Endothelial cell of umbilical vein (primary cell): ENCODE results near the gene ARPP19.

Source experiments
- MYC ChIP-seq: IDR thresholded peaks from one replicate; pipeline ENCODE4 v1.6.1; 2011; ENCODE audit warnings: mild to moderate bottlenecking, low read depth, low read length
- POLR2A ChIP-seq: IDR thresholded peaks from 2 replicates; pipeline ENCODE4 v1.6.1; 2012; ENCODE audit warnings: low read depth, mild to moderate bottlenecking, control low read depth, low read length
- TF ChIP-seq, protein P1 (sequence below), 2 donors: IDR thresholded peaks; 1 replicate in 1 of 2; 2 replicates in 1 of 2; pipeline ENCODE4 v1.5.1; 2011; ENCODE audit warnings: low read length in 2 of 2, mild to moderate bottlenecking in 2 of 2, moderate library complexity in 2 of 2, control low read depth in 1 of 2, inconsistent platforms in 1 of 2, low read depth in 1 of 2; ENCODE audit not compliant: insufficient read depth in 1 of 2; ENCODE audit errors: extremely low read depth in 1 of 2

DNA sequence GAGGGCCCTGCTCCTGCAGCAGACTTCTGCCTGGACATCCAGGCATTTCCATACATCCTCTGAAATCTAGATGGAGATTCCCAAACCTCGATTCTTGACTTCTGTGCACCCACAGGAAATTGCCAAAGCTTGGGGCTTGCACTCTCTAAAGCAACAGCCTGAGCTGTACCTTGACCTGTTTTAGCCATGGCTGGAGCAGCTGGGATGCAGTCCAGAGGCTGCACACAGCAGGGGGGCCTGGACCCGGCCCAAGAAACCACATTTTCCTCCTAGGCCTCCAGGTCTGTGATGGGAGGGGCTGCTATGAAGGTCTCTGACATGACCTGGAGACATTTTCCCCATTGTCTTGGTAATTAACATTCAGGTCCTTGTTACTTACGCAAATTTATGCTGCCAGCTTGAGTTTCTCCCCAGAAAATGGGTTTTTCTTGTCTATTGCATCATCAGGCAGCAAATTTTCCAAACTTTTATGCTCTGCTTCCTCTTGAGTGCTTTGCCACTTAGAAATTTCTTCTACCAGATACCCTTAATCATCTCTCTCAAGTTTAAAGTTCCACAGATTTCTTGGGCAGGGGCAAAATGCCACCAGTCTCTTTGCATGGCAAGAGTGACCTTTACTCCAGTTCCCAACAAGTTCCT lies 28.3 kb downstream of the ARPP19 start:
- TF ChIP-seq, protein P1, sequence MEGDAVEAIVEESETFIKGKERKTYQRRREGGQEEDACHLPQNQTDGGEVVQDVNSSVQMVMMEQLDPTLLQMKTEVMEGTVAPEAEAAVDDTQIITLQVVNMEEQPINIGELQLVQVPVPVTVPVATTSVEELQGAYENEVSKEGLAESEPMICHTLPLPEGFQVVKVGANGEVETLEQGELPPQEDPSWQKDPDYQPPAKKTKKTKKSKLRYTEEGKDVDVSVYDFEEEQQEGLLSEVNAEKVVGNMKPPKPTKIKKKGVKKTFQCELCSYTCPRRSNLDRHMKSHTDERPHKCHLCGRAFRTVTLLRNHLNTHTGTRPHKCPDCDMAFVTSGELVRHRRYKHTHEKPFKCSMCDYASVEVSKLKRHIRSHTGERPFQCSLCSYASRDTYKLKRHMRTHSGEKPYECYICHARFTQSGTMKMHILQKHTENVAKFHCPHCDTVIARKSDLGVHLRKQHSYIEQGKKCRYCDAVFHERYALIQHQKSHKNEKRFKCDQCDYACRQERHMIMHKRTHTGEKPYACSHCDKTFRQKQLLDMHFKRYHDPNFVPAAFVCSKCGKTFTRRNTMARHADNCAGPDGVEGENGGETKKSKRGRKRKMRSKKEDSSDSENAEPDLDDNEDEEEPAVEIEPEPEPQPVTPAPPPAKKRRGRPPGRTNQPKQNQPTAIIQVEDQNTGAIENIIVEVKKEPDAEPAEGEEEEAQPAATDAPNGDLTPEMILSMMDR (IDR thresholded peaks at IDR 0.05; ENCODE audit: extremely low read depth in 1 of 2, insufficient read depth in 1 of 2, low read depth in 1 of 2, low read length in 2 of 2): no peak
- no peak for TF ChIP-seq MYC
- no peak for TF ChIP-seq POLR2A
